ENCODE results near the gene PHF2. TPM values are rescaled to one million over a fixed set of nuclear protein-coding genes. Genes with fewer than 3 reads are reported as not detected.

Gene PHF2
- total and polyA plus RNA-seq, 2 experiments from 2014 or later = 4.6 to 16.5 TPM

- 91 to 95% methylated on average over 19 to 22 of the region's 22 CpGs for whole genome bisulfite sequencing, 2 experiments (ENCODE audit: low coverage in 1 of 2, low lambda C conversion rate in 2 of 2, missing lambda C conversion rate in 2 of 2)
- in situ Hi-C loops (cut with MboI) = no loop called here
- TF ChIP-seq EZH2 (IDR thresholded peaks at IDR 0.05; ENCODE audit: insufficient read depth, poor library complexity, severe bottlenecking) (no peak), EZH2phosphoT487 (IDR thresholded peaks at IDR 0.05; ENCODE audit: insufficient read depth, low read depth) (no peak)
Observed at GRCh38 chr9:93655621-93656425, 79.4 kb downstream of the PHF2 start.

GRCh38 chr9:93656426-93657239 lies 80.2 kb downstream of the PHF2 start:
- Histone ChIP-seq H3F3A (ENCODE audit: insufficient read depth) (no peaks in the 10 kb centered on the region), H3K9me3 (ENCODE audit: low read depth) (no peaks in the 10 kb centered on the region), H3K4me2 (ENCODE audit: unreplicated experiment) (no peak overlapping the region), H2AFZ (no peak overlapping the region), H3K9ac (no peak overlapping the region), H3K79me2 (ENCODE audit: insufficient read depth) (no peaks in the 10 kb centered on the region), H3K9me2 (ENCODE audit: insufficient read depth) (peaks cover 4% of the 10 kb centered on the region; the same call in 1 of the 2 replicates), H3K4me3 (no peak overlapping the region), H4K20me1 (ENCODE audit: insufficient read depth) (no peaks in the 10 kb centered on the region), H3K36me3 (ENCODE audit: low read depth) (no peaks in the 10 kb centered on the region; the same call in 1 of the 2 replicates), H3K27me3 (replicated peaks; ENCODE audit: insufficient read depth) (no peaks in the 10 kb centered on the region), H3K27ac (no peak overlapping the region), H3K4me1 (ENCODE audit: insufficient read depth) (no peaks in the 10 kb centered on the region)
- TF ChIP-seq EZH2phosphoT487 (IDR thresholded peaks at IDR 0.05; ENCODE audit: insufficient read depth, low read depth) (no peak), EZH2 (IDR thresholded peaks at IDR 0.05; ENCODE audit: insufficient read depth, poor library complexity, severe bottlenecking) (no peak)
- in situ Hi-C loops (cut with MboI) = no loop called here
- DNase-seq = no peak
- WGBS, 2 experiments (ENCODE audit: low coverage in 1 of 2, low lambda C conversion rate in 2 of 2, missing lambda C conversion rate in 2 of 2) = 89 to 91% methylated on average over 16 of the region's 16 CpGs

More at GRCh38 chr9:93655621-93656425, 79.4 kb downstream of the PHF2 start:
- Histone ChIP-seq H3K4me2 (ENCODE audit: unreplicated experiment) (no peak overlapping the region), H3K9me3 (ENCODE audit: low read depth) (no peaks in the 10 kb centered on the region), H3K4me3 (no peak overlapping the region), H3K27ac (no peak overlapping the region), H3K79me2 (ENCODE audit: insufficient read depth) (no peaks in the 10 kb centered on the region), H3K36me3 (ENCODE audit: low read depth) (no peaks in the 10 kb centered on the region), H3K9me2 (ENCODE audit: insufficient read depth) (no peaks in the 10 kb centered on the region), H3K9ac (no peak overlapping the region), H3K27me3 (replicated peaks; ENCODE audit: insufficient read depth) (no peaks in the 10 kb centered on the region), H4K20me1 (ENCODE audit: insufficient read depth) (no peaks in the 10 kb centered on the region), H3K4me1 (ENCODE audit: insufficient read depth) (no peaks in the 10 kb centered on the region), H2AFZ (no peak overlapping the region), H3F3A (ENCODE audit: insufficient read depth) (no peaks in the 10 kb centered on the region)
- DNase-seq = no peak

- Histone ChIP-seq H3F3A (ENCODE audit: insufficient read depth) (no peaks in the 10 kb centered on the region), H2AFZ (no peak overlapping the region), H3K9me2 (ENCODE audit: insufficient read depth) (peaks cover 7% of the 10 kb centered on the region; the same call in 1 of the 2 replicates), H3K79me2 (ENCODE audit: insufficient read depth) (no peaks in the 10 kb centered on the region), H3K36me3 (ENCODE audit: low read depth) (no peaks in the 10 kb centered on the region; the same call in 1 of the 2 replicates), H3K4me2 (ENCODE audit: unreplicated experiment) (no peak overlapping the region), H3K27ac (no peak overlapping the region), H3K4me1 (ENCODE audit: insufficient read depth) (no peaks in the 10 kb centered on the region), H3K27me3 (replicated peaks; ENCODE audit: insufficient read depth) (no peaks in the 10 kb centered on the region), H4K20me1 (ENCODE audit: insufficient read depth) (no peaks in the 10 kb centered on the region), H3K9me3 (ENCODE audit: low read depth) (no peaks in the 10 kb centered on the region), H3K9ac (no peak overlapping the region), H3K4me3 (no peak overlapping the region)
- in situ Hi-C loops (cut with MboI) = no loop called here
- TF ChIP-seq EZH2phosphoT487 (IDR thresholded peaks at IDR 0.05; ENCODE audit: insufficient read depth, low read depth) (no peak), EZH2 (IDR thresholded peaks at IDR 0.05; ENCODE audit: insufficient read depth, poor library complexity, severe bottlenecking) (no peak)
- WGBS, 2 experiments (ENCODE audit: low coverage in 1 of 2, low lambda C conversion rate in 2 of 2, missing lambda C conversion rate in 2 of 2) = 94 to 99% methylated on average over 7 to 8 of the region's 8 CpGs
- DNase-seq = no peak
Observed at GRCh38 chr9:93657331-93658111, 81.1 kb downstream of the PHF2 start.
